SK-N-SH (cell line): ENCODE data around the gene HNRNPH1.

Source experiments
- JUND ChIP-seq: IDR thresholded peaks from 2 replicates; pipeline ENCODE4 v1.4.0; 2012
- MAX ChIP-seq: IDR thresholded peaks from 2 replicates; pipeline ENCODE4 v1.4.0; 2012; ENCODE audit warnings: low read depth
- SMC3 ChIP-seq: IDR thresholded peaks from 2 replicates; pipeline ENCODE4 v1.6.1; 2012; ENCODE audit warnings: low read depth, low read length, improper control_type of control experiment
- TCF12 ChIP-seq: IDR thresholded peaks from 2 replicates; pipeline ENCODE4 v1.4.0; 2012
- YY1 ChIP-seq: IDR thresholded peaks from 2 replicates; pipeline ENCODE4 v1.4.0; 2012; ENCODE audit warnings: low read depth, mild to moderate bottlenecking
- TF ChIP-seq, protein P1 (sequence below): fragments of 200-600 bp; sonication (generic); IDR thresholded peaks from 2 replicates; pipeline ENCODE4 v1.6.1; 2017; ENCODE audit warnings: antibody characterized with exemption, mild to moderate bottlenecking, moderate library complexity
- TF ChIP-seq, protein P2 (sequence below): IDR thresholded peaks from 2 replicates; pipeline ENCODE4 v1.6.1; 2012; ENCODE audit warnings: mild to moderate bottlenecking, low read depth, low read length, moderate library complexity

GRCh38 chr5:179613460-179614071 lies 9.9 kb downstream of the HNRNPH1 start:
- TF ChIP-seq, protein P1, sequence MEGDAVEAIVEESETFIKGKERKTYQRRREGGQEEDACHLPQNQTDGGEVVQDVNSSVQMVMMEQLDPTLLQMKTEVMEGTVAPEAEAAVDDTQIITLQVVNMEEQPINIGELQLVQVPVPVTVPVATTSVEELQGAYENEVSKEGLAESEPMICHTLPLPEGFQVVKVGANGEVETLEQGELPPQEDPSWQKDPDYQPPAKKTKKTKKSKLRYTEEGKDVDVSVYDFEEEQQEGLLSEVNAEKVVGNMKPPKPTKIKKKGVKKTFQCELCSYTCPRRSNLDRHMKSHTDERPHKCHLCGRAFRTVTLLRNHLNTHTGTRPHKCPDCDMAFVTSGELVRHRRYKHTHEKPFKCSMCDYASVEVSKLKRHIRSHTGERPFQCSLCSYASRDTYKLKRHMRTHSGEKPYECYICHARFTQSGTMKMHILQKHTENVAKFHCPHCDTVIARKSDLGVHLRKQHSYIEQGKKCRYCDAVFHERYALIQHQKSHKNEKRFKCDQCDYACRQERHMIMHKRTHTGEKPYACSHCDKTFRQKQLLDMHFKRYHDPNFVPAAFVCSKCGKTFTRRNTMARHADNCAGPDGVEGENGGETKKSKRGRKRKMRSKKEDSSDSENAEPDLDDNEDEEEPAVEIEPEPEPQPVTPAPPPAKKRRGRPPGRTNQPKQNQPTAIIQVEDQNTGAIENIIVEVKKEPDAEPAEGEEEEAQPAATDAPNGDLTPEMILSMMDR, result no peak
- TF ChIP-seq JUND (no peak), SMC3 (no peak), TCF12 (no peak), MAX (no peak), YY1 (no peak)
- TF ChIP-seq, protein P2, sequence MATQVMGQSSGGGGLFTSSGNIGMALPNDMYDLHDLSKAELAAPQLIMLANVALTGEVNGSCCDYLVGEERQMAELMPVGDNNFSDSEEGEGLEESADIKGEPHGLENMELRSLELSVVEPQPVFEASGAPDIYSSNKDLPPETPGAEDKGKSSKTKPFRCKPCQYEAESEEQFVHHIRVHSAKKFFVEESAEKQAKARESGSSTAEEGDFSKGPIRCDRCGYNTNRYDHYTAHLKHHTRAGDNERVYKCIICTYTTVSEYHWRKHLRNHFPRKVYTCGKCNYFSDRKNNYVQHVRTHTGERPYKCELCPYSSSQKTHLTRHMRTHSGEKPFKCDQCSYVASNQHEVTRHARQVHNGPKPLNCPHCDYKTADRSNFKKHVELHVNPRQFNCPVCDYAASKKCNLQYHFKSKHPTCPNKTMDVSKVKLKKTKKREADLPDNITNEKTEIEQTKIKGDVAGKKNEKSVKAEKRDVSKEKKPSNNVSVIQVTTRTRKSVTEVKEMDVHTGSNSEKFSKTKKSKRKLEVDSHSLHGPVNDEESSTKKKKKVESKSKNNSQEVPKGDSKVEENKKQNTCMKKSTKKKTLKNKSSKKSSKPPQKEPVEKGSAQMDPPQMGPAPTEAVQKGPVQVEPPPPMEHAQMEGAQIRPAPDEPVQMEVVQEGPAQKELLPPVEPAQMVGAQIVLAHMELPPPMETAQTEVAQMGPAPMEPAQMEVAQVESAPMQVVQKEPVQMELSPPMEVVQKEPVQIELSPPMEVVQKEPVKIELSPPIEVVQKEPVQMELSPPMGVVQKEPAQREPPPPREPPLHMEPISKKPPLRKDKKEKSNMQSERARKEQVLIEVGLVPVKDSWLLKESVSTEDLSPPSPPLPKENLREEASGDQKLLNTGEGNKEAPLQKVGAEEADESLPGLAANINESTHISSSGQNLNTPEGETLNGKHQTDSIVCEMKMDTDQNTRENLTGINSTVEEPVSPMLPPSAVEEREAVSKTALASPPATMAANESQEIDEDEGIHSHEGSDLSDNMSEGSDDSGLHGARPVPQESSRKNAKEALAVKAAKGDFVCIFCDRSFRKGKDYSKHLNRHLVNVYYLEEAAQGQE, result no peak
